B cell (primary cell): ENCODE results near the gene FGF16. TPM values are rescaled to one million over a fixed set of nuclear protein-coding genes. Genes with fewer than 3 reads are reported as not detected.
A peak's percentile ranks its signal among the peaks of the same experiment; 100 is the strongest.

ENCODE experiments used
- ATAC-seq: fragments of 200-7000 bp; cut with Tn5 transposase; one replicate; pipeline ENCODE4 v1.10.0; 2021; ENCODE audit warnings: low read depth, mild to moderate bottlenecking, moderate number of reproducible peaks, moderate library complexity
- CTCF ChIA-PET: fragments of 350-600 bp; sonication (Branson Sonifier 250); formaldehyde crosslinking; loops from one replicate; lab custom pipeline; 2021; ENCODE audit warnings: antibody characterized with exemption, inconsistent platforms; lab: Charles Lee
- POLR2A ChIA-PET: fragments of 350-600 bp; sonication (Branson Sonifier 250); formaldehyde crosslinking; loops from one replicate; lab custom pipeline; 2021; ENCODE audit warnings: antibody characterized with exemption; lab: Charles Lee
- DNase-seq: peaks from one replicate; pipeline ENCODE4 v3.0.0; 2013
- H2AFZ ChIP-seq: 2 replicates; pipeline ENCODE4 v1.6.1; 2012; ENCODE audit warnings: mild to moderate bottlenecking, low read depth, low read length; ENCODE audit not compliant: insufficient read depth, poor library complexity, severe bottlenecking
- H3K27ac ChIP-seq, 2 donors: 1 replicate in 1 of 2; 2 replicates in 1 of 2; pipeline ENCODE4 v1.5.1; 2012 to 2013; ENCODE audit warnings: low read length in 2 of 2, mild to moderate bottlenecking in 2 of 2, moderate library complexity in 1 of 2
- H3K27me3 ChIP-seq, 4 experiments: fragments of 200-600 bp in 1 of 4; sonication (generic) in 1 of 4; replicated peaks in 1 of 4; 1 replicate in 2 of 4; 2 replicates in 2 of 4; pipeline versions ENCODE4 v1.6.1 to v1.7.0; 2013 to 2016; ENCODE audit warnings: low read length in 3 of 4, mild to moderate bottlenecking in 2 of 4, mixed read lengths in 1 of 4, moderate library complexity in 1 of 4; ENCODE audit not compliant: insufficient read depth in 4 of 4, control insufficient read depth in 3 of 4; ENCODE audit errors: control extremely low read depth in 1 of 4
- H3K36me3 ChIP-seq, 2 experiments: replicated peaks in 1 of 2; 1 replicate in 1 of 2; 2 replicates in 1 of 2; pipeline versions ENCODE4 v1.6.1 to v1.7.1; 2013; ENCODE audit warnings: low read length in 1 of 2; ENCODE audit not compliant: insufficient read depth in 2 of 2, control insufficient read depth in 1 of 2; ENCODE audit errors: control extremely low read depth in 1 of 2, extremely low read depth in 1 of 2
- H3K4me1 ChIP-seq, 2 donors: fragments of 200-600 bp in 1 of 2; sonication (generic) in 1 of 2; 1 replicate in 1 of 2; 2 replicates in 1 of 2; pipeline versions ENCODE4 v1.5.1 to v1.6.1; 2013 to 2017; ENCODE audit warnings: low read length in 2 of 2; ENCODE audit not compliant: control insufficient read depth in 2 of 2, insufficient read depth in 2 of 2
- H3K4me2 ChIP-seq: replicated peaks from 2 replicates; pipeline ENCODE3; 2012; ENCODE audit warnings: mild to moderate bottlenecking, low read depth, low read length; ENCODE audit not compliant: poor library complexity, severe bottlenecking
- H3K4me3 ChIP-seq, 5 experiments: fragments of 200-600 bp in 1 of 5; sonication (generic) in 1 of 5; 1 replicate in 3 of 5; 2 replicates in 2 of 5; pipeline versions ENCODE4 v1.5.1 to v1.7.0; 2011 to 2016; ENCODE audit warnings: low read length in 4 of 5, mild to moderate bottlenecking in 4 of 5, low read depth in 2 of 5, control low read depth in 1 of 5, moderate library complexity in 1 of 5; ENCODE audit not compliant: insufficient read depth in 1 of 5; ENCODE audit errors: control extremely low read depth in 1 of 5, extremely low read depth in 1 of 5
- H3K79me2 ChIP-seq: fragments of 200-600 bp; sonication (generic); one replicate; pipeline ENCODE4 v1.6.0; 2016; ENCODE audit warnings: low read length; ENCODE audit not compliant: control insufficient read depth, insufficient read depth
- H3K9ac ChIP-seq: fragments of 200-600 bp; sonication (generic); 2 replicates; pipeline ENCODE4 v1.6.1; 2017; ENCODE audit warnings: mild to moderate bottlenecking, low read length, moderate library complexity
- H3K9me3 ChIP-seq, 3 donors: one replicate each; pipeline versions ENCODE4 v1.6.1 to v1.7.1; 2013; ENCODE audit warnings: low read length in 2 of 3; ENCODE audit not compliant: control insufficient read depth in 2 of 3, insufficient read depth in 1 of 3; ENCODE audit errors: control extremely low read depth in 1 of 3
- H4K20me1 ChIP-seq: 2 replicates; pipeline ENCODE4 v1.6.0; 2012; ENCODE audit warnings: mild to moderate bottlenecking, low read length; ENCODE audit not compliant: insufficient read depth, control insufficient read depth, poor library complexity, severe bottlenecking
- H3K27ac Mint-ChIP-seq: one replicate; pipeline ENCODE4 v1.8.0; 2021; ENCODE audit warnings: mixed read lengths
- H3K27me3 Mint-ChIP-seq: one replicate; pipeline ENCODE4 v1.8.0; 2021; ENCODE audit warnings: mixed read lengths
- H3K4me1 Mint-ChIP-seq: one replicate; pipeline ENCODE4 v1.8.0; 2021; ENCODE audit warnings: mixed read lengths
- H3K4me3 Mint-ChIP-seq: one replicate; pipeline ENCODE4 v1.8.0; 2021; ENCODE audit warnings: mixed read lengths
- H3K9me3 Mint-ChIP-seq: one replicate; pipeline ENCODE4 v1.8.0; 2022; ENCODE audit warnings: mixed read lengths; ENCODE audit not compliant: insufficient read depth
- EZH2 ChIP-seq: IDR thresholded peaks from 2 replicates; pipeline ENCODE4 v1.6.1; 2012; ENCODE audit warnings: borderline replicate concordance, low read depth, mild to moderate bottlenecking, moderate library complexity, low read length; ENCODE audit not compliant: insufficient read depth, poor library complexity, severe bottlenecking
- WGBS: methylation state at CpG from one replicate; pipeline ENCODE4 v1.1.5; 2013; ENCODE audit warnings: missing lambda C conversion rate; ENCODE audit not compliant: insufficient coverage; 5-methylcytosine and 5-hydroxymethylcytosine counted together
- intact Hi-C: fragments of 100-400 bp; cut with micrococcal nuclease; formaldehyde crosslinking; loops from one replicate; pipeline ENCODE4 v1.10.0; 2022
- polyA plus RNA-seq: library from polyadenylated mRNA; depleted of rRNA; stranded (reverse); fragments of >200 nt; gene quantifications from 2 replicates; pipeline ENCODE4 v1.2.3, GENCODE V29; 2012
- total RNA-seq, 2 donors: library from RNA; stranded (reverse); fragments of 120-200 nt in 1 of 2; gene quantifications; 1 replicate in 1 of 2; 2 replicates in 1 of 2; pipeline versions ENCODE4 v1.2.3 to v1.2.4, GENCODE V29; 2013 to 2022
- TF ChIP-seq, protein P1 (sequence below): fragments of 200-600 bp; IDR thresholded peaks from one replicate; pipeline ENCODE4 v1.8.0; 2022; ENCODE audit warnings: antibody characterized with exemption, mild to moderate bottlenecking

The FGF16 gene
- total and polyA plus RNA-seq, 2 donors (not counting 1 experiment from before 2014, with no cell fraction given), result not detected

DNA sequence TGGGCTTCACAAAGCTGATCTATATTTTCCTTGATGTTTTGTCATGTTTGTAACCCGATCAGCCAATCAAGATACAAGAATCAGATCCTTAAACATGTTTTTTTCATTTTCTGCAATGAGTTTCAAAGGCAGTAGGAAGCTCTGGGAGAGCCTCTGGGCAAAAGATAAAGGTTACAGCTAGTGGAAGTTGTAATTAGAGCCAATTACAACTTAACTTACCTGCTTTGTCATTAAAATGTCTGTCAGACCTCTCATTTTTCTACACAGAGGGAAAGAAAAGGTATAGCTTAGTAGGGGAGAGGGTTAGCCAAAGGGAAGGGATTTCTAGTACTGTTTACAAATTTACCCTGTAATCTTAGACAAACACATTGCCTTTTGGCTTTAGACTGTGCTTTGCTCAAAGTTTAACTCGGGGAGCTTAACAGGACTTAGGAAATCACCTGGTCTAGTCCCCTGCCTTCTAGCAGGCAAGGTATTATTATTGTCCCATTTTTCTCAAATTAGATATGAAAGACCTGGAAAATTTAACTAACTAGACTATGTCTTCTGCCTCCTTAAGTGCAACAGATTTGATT is 55.8 kb downstream of the FGF16 start:
- Histone ChIP-seq H2AFZ (no peak overlapping the region), H3K9me3 (no peaks in the 10 kb centered on the region), H3K4me1 (no peaks in the 10 kb centered on the region), H3K9ac (no peak overlapping the region), H3K4me3 (no peak overlapping the region), H3K79me2 (no peaks in the 10 kb centered on the region), H3K4me2 (no peak overlapping the region), H3K36me3 (peaks cover 0 to 8% of the 10 kb centered on the region in 2 experiments), H3K27me3 (no peaks in the 10 kb centered on the region), H3K27ac (peak overlapping the region in 1 of 2 donors; percentile 25), H4K20me1 (no peaks in the 10 kb centered on the region)
- Mint-ChIP-seq H3K27ac (no peak overlapping the region), H3K4me3 (no peak overlapping the region), H3K4me1 (peaks cover 9% of the 10 kb centered on the region), H3K27me3 (no peaks in the 10 kb centered on the region), H3K9me3 (no peaks in the 10 kb centered on the region)
- ChIA-PET CTCF (no interaction called here), POLR2A (interaction anchor here (0.6 kb wide), 1 partner anchor 259 kb away, joined by 4 read pairs; no protein-coding TSS in a partner anchor)
- no peak for DNase-seq
- intact Hi-C loops, result no loop called here
- TF ChIP-seq, protein P1, sequence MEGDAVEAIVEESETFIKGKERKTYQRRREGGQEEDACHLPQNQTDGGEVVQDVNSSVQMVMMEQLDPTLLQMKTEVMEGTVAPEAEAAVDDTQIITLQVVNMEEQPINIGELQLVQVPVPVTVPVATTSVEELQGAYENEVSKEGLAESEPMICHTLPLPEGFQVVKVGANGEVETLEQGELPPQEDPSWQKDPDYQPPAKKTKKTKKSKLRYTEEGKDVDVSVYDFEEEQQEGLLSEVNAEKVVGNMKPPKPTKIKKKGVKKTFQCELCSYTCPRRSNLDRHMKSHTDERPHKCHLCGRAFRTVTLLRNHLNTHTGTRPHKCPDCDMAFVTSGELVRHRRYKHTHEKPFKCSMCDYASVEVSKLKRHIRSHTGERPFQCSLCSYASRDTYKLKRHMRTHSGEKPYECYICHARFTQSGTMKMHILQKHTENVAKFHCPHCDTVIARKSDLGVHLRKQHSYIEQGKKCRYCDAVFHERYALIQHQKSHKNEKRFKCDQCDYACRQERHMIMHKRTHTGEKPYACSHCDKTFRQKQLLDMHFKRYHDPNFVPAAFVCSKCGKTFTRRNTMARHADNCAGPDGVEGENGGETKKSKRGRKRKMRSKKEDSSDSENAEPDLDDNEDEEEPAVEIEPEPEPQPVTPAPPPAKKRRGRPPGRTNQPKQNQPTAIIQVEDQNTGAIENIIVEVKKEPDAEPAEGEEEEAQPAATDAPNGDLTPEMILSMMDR, result no peak
- TF ChIP-seq EZH2, result no peak
- WGBS, result no CpG with 5 or more reads among the region's 2 CpGs
- ATAC-seq, result no peak

DNA sequence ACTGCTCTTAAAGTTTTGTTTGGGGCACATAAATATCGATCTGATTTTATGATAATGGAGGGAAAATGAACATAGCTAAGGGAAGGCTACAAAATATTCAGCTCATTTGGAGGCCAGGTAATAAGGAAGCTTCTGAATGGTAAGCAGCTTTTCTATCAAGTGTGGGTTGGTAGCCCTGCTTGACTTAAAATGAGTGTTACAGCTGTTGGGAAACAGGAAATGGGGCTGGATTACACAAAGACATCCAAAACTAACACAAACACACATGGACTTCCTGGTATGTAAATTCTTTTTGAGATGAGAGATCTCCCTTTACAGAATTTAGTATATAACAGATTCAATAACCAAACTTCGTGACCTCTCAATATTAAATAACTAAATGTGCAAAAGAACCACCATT is 58.0 kb downstream of the FGF16 start:
- intact Hi-C loops, result no loop called here
- POLR2A ChIA-PET, result no interaction called here
- Histone ChIP-seq H3K9me3 (no peaks in the 10 kb centered on the region), H3K79me2 (no peaks in the 10 kb centered on the region), H3K27me3 (no peaks in the 10 kb centered on the region), H4K20me1 (no peaks in the 10 kb centered on the region), H3K4me1 (no peaks in the 10 kb centered on the region), H3K36me3 (peaks cover 0 to 16% of the 10 kb centered on the region in 2 experiments), H3K27ac (no peak overlapping the region), H3K4me2 (no peak overlapping the region), H2AFZ (no peak overlapping the region), H3K9ac (no peak overlapping the region), H3K4me3 (no peak overlapping the region)
- DNase-seq (no peak), ATAC-seq (no peak)
- H3K4me3 Mint-ChIP-seq, result no peak overlapping the region
- peaks cover 9% of the 10 kb centered on the region for H3K4me1 Mint-ChIP-seq
- no peak overlapping the region for H3K27ac Mint-ChIP-seq
- no peaks in the 10 kb centered on the region for H3K27me3 Mint-ChIP-seq
- 100% methylated on average over 1 of the region's 2 CpGs for WGBS
- CTCF ChIA-PET, result no interaction called here
- no peaks in the 10 kb centered on the region for H3K9me3 Mint-ChIP-seq
- TF ChIP-seq, protein P1, result no peak
- TF ChIP-seq EZH2, result no peak
